Muscle layer of colon (tissue), 2 donors: Measurements from ENCODE around the gene KAZN.

Source experiments
- H3K27ac ChIP-seq: one replicate; pipeline ENCODE4 v1.7.0; 2013; ENCODE audit warnings: low read depth, mild to moderate bottlenecking, low read length, moderate library complexity
- H3K27me3 ChIP-seq, 2 donors: one replicate each; pipeline ENCODE4 v1.7.0; 2013; ENCODE audit warnings: low read length in 2 of 2, mild to moderate bottlenecking in 2 of 2; ENCODE audit not compliant: insufficient read depth in 2 of 2, control insufficient read depth in 1 of 2
- H3K36me3 ChIP-seq: one replicate; pipeline ENCODE4 v1.7.0; 2013; ENCODE audit warnings: mild to moderate bottlenecking, low read length; ENCODE audit not compliant: insufficient read depth
- H3K4me1 ChIP-seq: one replicate; pipeline ENCODE4 v1.7.0; 2013; ENCODE audit warnings: mild to moderate bottlenecking, low read length; ENCODE audit not compliant: insufficient read depth
- H3K4me3 ChIP-seq, 2 donors: one replicate each; pipeline ENCODE4 v1.7.0; 2013; ENCODE audit warnings: low read length in 2 of 2, low read depth in 1 of 2, mild to moderate bottlenecking in 1 of 2, moderate library complexity in 1 of 2
- H3K9ac ChIP-seq: one replicate; pipeline ENCODE4 v1.7.0; 2013; ENCODE audit warnings: low read length
- H3K9me3 ChIP-seq: one replicate; pipeline ENCODE4 v1.7.0; 2013; ENCODE audit warnings: mild to moderate bottlenecking, low read length
- donor health status: abdominal sarcoma.
- donor health status: Adenocarcinoma of cecum.

The KAZN gene

GRCh38 chr1:15027515-15027986 is 429.1 kb downstream of the KAZN start:
- Histone ChIP-seq H3K4me3 (no peak overlapping the region), H3K9ac (no peak overlapping the region), H3K36me3 (no peaks in the 10 kb centered on the region), H3K4me1 (peaks cover 4% of the 10 kb centered on the region), H3K9me3 (no peaks in the 10 kb centered on the region), H3K27me3 (no peaks in the 10 kb centered on the region), H3K27ac (no peak overlapping the region)

GRCh38 chr1:15028102-15028501 is 429.6 kb downstream of the KAZN start:
- Histone ChIP-seq H3K4me1 (peaks cover 4% of the 10 kb centered on the region), H3K4me3 (no peak overlapping the region), H3K27ac (no peak overlapping the region), H3K27me3 (no peaks in the 10 kb centered on the region), H3K9ac (no peak overlapping the region), H3K36me3 (no peaks in the 10 kb centered on the region), H3K9me3 (no peaks in the 10 kb centered on the region)

- Histone ChIP-seq H3K9ac (no peak overlapping the region), H3K36me3 (no peaks in the 10 kb centered on the region), H3K4me3 (no peak overlapping the region), H3K4me1 (peaks cover 4% of the 10 kb centered on the region), H3K9me3 (no peaks in the 10 kb centered on the region), H3K27ac (no peak overlapping the region), H3K27me3 (no peaks in the 10 kb centered on the region)
Measured at GRCh38 chr1:15028616-15029015, 430.1 kb downstream of the KAZN start.

- Histone ChIP-seq H3K9ac (no peak overlapping the region), H3K9me3 (no peaks in the 10 kb centered on the region), H3K4me1 (peaks cover 4% of the 10 kb centered on the region), H3K27ac (no peak overlapping the region), H3K27me3 (no peaks in the 10 kb centered on the region), H3K36me3 (no peaks in the 10 kb centered on the region), H3K4me3 (no peak overlapping the region)
Measured at GRCh38 chr1:15029036-15029435, 430.6 kb downstream of the KAZN start.

- Histone ChIP-seq H3K9ac (no peak overlapping the region), H3K27me3 (no peaks in the 10 kb centered on the region), H3K4me1 (peaks cover 4% of the 10 kb centered on the region), H3K9me3 (no peaks in the 10 kb centered on the region), H3K36me3 (no peaks in the 10 kb centered on the region), H3K4me3 (no peak overlapping the region), H3K27ac (no peak overlapping the region)
Measured at GRCh38 chr1:15029786-15030185, 431.3 kb downstream of the KAZN start.

GRCh38 chr1:15031251-15031933 is 432.9 kb downstream of the KAZN start:
- Histone ChIP-seq H3K4me3 (no peak overlapping the region), H3K4me1 (peaks cover 4% of the 10 kb centered on the region), H3K9me3 (no peaks in the 10 kb centered on the region), H3K27me3 (no peaks in the 10 kb centered on the region), H3K9ac (no peak overlapping the region), H3K27ac (no peak overlapping the region), H3K36me3 (no peaks in the 10 kb centered on the region)

GRCh38 chr1:15033264-15033663 is 434.8 kb downstream of the KAZN start:
- Histone ChIP-seq H3K27me3 (no peaks in the 10 kb centered on the region), H3K4me3 (no peak overlapping the region), H3K9me3 (no peaks in the 10 kb centered on the region), H3K36me3 (no peaks in the 10 kb centered on the region), H3K4me1 (no peaks in the 10 kb centered on the region), H3K9ac (no peak overlapping the region), H3K27ac (no peak overlapping the region)

GRCh38 chr1:15034656-15035055 is 436.2 kb downstream of the KAZN start:
- H3K4me3 ChIP-seq, result no peak overlapping the region
- no peak overlapping the region for H3K9ac ChIP-seq
- H3K36me3 ChIP-seq, result no peaks in the 10 kb centered on the region
- H3K27me3 ChIP-seq, result no peaks in the 10 kb centered on the region
- no peak overlapping the region for H3K27ac ChIP-seq
- H3K9me3 ChIP-seq, result no peaks in the 10 kb centered on the region
- no peaks in the 10 kb centered on the region for H3K4me1 ChIP-seq

GRCh38 chr1:15035236-15035635 is 436.8 kb downstream of the KAZN start:
- no peak overlapping the region for H3K27ac ChIP-seq
- H3K4me3 ChIP-seq, result no peak overlapping the region
- H3K9ac ChIP-seq, result no peak overlapping the region

GRCh38 chr1:15036101-15036500 is 437.6 kb downstream of the KAZN start:
- Histone ChIP-seq H3K4me3 (no peak overlapping the region), H3K4me1 (no peaks in the 10 kb centered on the region), H3K27me3 (no peaks in the 10 kb centered on the region), H3K36me3 (no peaks in the 10 kb centered on the region), H3K9me3 (no peaks in the 10 kb centered on the region), H3K27ac (no peak overlapping the region), H3K9ac (no peak overlapping the region)

More at GRCh38 chr1:15035236-15035635, 436.8 kb downstream of the KAZN start:
- H3K9me3 ChIP-seq, result no peaks in the 10 kb centered on the region
- H3K27me3 ChIP-seq, result no peaks in the 10 kb centered on the region
- H3K36me3 ChIP-seq, result no peaks in the 10 kb centered on the region
- H3K4me1 ChIP-seq, result no peaks in the 10 kb centered on the region

GRCh38 chr1:15038232-15039016 is 439.9 kb downstream of the KAZN start:
- Histone ChIP-seq H3K27me3 (no peaks in the 10 kb centered on the region), H3K9me3 (no peaks in the 10 kb centered on the region), H3K9ac (no peak overlapping the region), H3K27ac (no peak overlapping the region), H3K4me3 (no peak overlapping the region), H3K36me3 (no peaks in the 10 kb centered on the region), H3K4me1 (no peaks in the 10 kb centered on the region)
